WTC11 (cell line): Measurements from ENCODE around the gene ALDOA. TPM values are rescaled to one million over a fixed set of nuclear protein-coding genes. Genes with fewer than 3 reads are reported as not detected.

Experiments
- ATAC-seq: fragments of 200-7000 bp; cut with Tn5 transposase; 2 replicates; pipeline ENCODE4 v1.10.0; 2021; ENCODE audit warnings: mild to moderate bottlenecking, moderate library complexity
- CTCF ChIA-PET: fragments of 300-600 bp; sonication (Branson Sonifier 250); formaldehyde crosslinking; loops from one replicate; lab custom pipeline; 2021; ENCODE audit warnings: antibody characterized with exemption; lab: Charles Lee
- POLR2A ChIA-PET: fragments of 350-600 bp; sonication (Branson Sonifier 250); formaldehyde crosslinking; loops from one replicate; lab custom pipeline; 2021; ENCODE audit warnings: antibody characterized with exemption; lab: Charles Lee
- DNase-seq: peaks from one replicate; pipeline ENCODE4 v3.0.0; 2021; ENCODE audit warnings: low spot score
- H3K27ac Mint-ChIP-seq: 2 replicates; pipeline ENCODE4 v1.8.0; 2021; ENCODE audit warnings: mixed read lengths
- H3K27me3 Mint-ChIP-seq: 2 replicates; pipeline ENCODE4 v1.8.0; 2021; ENCODE audit warnings: low read depth, mild to moderate bottlenecking, moderate library complexity, mixed read lengths
- H3K36me3 Mint-ChIP-seq: 2 replicates; pipeline ENCODE4 v1.8.0; 2021; ENCODE audit warnings: mixed read lengths
- H3K4me1 Mint-ChIP-seq: 2 replicates; pipeline ENCODE4 v1.8.0; 2022; ENCODE audit warnings: mixed read lengths
- H3K4me3 Mint-ChIP-seq: 2 replicates; pipeline ENCODE4 v1.8.0; 2021; ENCODE audit warnings: mild to moderate bottlenecking, moderate library complexity, mixed read lengths
- H3K9me3 Mint-ChIP-seq: 2 replicates; pipeline ENCODE4 v1.8.0; 2021; ENCODE audit warnings: mixed read lengths
- AFF4 ChIP-seq: sonication (generic); formaldehyde crosslinking; IDR thresholded peaks from 2 replicates; pipeline ENCODE4 v1.8.1; 2023; ENCODE audit warnings: mild to moderate bottlenecking, missing genetic modification reagents, borderline replicate concordance
- ATF2 ChIP-seq: sonication (generic); formaldehyde crosslinking; IDR thresholded peaks from 2 replicates; pipeline ENCODE4 v1.8.1; 2022; ENCODE audit warnings: low read depth, missing genetic modification reagents, borderline replicate concordance
- CTCF ChIP-seq: fragments of 200-600 bp; IDR thresholded peaks from 2 replicates; pipeline ENCODE4 v1.8.0; 2022; ENCODE audit warnings: antibody characterized with exemption
- E2F4 ChIP-seq: sonication (generic); formaldehyde crosslinking; IDR thresholded peaks from 2 replicates; pipeline ENCODE4 v1.8.1; 2022; ENCODE audit warnings: low read depth, mild to moderate bottlenecking, moderate library complexity, missing genetic modification reagents, borderline replicate concordance
- ESRRA ChIP-seq: sonication (generic); formaldehyde crosslinking; IDR thresholded peaks from 2 replicates; pipeline ENCODE4 v1.8.1; 2022; ENCODE audit warnings: mild to moderate bottlenecking, missing genetic modification reagents, borderline replicate concordance
- FOXP4 ChIP-seq: sonication (generic); formaldehyde crosslinking; IDR thresholded peaks from 2 replicates; pipeline ENCODE4 v1.8.0; 2022; ENCODE audit warnings: mild to moderate bottlenecking, missing genetic modification reagents
- GTF2I ChIP-seq: fragments of 250-450 bp; sonication (Bioruptor Pico); conservative IDR thresholded peaks from 2 replicates; pipeline ENCODE4 v1.4.0; 2021; ENCODE audit warnings: mild to moderate bottlenecking
- IRF1 ChIP-seq: sonication (generic); formaldehyde crosslinking; IDR thresholded peaks from 2 replicates; pipeline ENCODE4 v1.8.0; 2023; ENCODE audit warnings: missing genetic modification reagents
- IRF2 ChIP-seq: sonication (generic); formaldehyde crosslinking; IDR thresholded peaks from 2 replicates; pipeline ENCODE4 v1.8.0; 2022; ENCODE audit warnings: low read depth, missing genetic modification reagents, borderline replicate concordance
- MLX ChIP-seq: sonication (generic); formaldehyde crosslinking; IDR thresholded peaks from 2 replicates; pipeline ENCODE4 v1.8.1; 2023; ENCODE audit warnings: mild to moderate bottlenecking, missing genetic modification reagents, moderate library complexity
- NR3C1 ChIP-seq: sonication (generic); formaldehyde crosslinking; conservative IDR thresholded peaks from 2 replicates; pipeline ENCODE4 v1.8.1; 2023; ENCODE audit warnings: low read depth, mild to moderate bottlenecking, missing genetic modification reagents
- RORB ChIP-seq: fragments of 250-450 bp; sonication (Bioruptor Pico); IDR thresholded peaks from 2 replicates; pipeline ENCODE4 v1.9.0; 2021; ENCODE audit warnings: mild to moderate bottlenecking
- SOX15 ChIP-seq: fragments of 250-450 bp; sonication (Bioruptor Pico); IDR thresholded peaks from 2 replicates; pipeline ENCODE4 v1.9.0; 2021; ENCODE audit warnings: mild to moderate bottlenecking
- STAT6 ChIP-seq: sonication (generic); formaldehyde crosslinking; conservative IDR thresholded peaks from 2 replicates; pipeline ENCODE4 v1.8.1; 2023; ENCODE audit warnings: mild to moderate bottlenecking, low read depth, missing genetic modification reagents, moderate library complexity
- TCF7 ChIP-seq: sonication (generic); formaldehyde crosslinking; IDR thresholded peaks from 2 replicates; pipeline ENCODE4 v1.8.0; 2022; ENCODE audit warnings: mild to moderate bottlenecking, low read depth, missing genetic modification reagents, moderate library complexity
- TEAD1 ChIP-seq: sonication (generic); formaldehyde crosslinking; IDR thresholded peaks from 2 replicates; pipeline ENCODE4 v1.8.0; 2022; ENCODE audit warnings: mild to moderate bottlenecking, missing genetic modification reagents
- TP53 ChIP-seq: sonication (generic); formaldehyde crosslinking; IDR thresholded peaks from 2 replicates; pipeline ENCODE4 v1.8.1; 2023; ENCODE audit warnings: mild to moderate bottlenecking, missing genetic modification reagents
- USF2 ChIP-seq: sonication (generic); formaldehyde crosslinking; IDR thresholded peaks from 2 replicates; pipeline ENCODE4 v1.8.1; 2023; ENCODE audit warnings: mild to moderate bottlenecking, missing genetic modification reagents, moderate library complexity
- ZNF396 ChIP-seq: fragments of 250-450 bp; sonication (Bioruptor Pico); IDR thresholded peaks from 2 replicates; pipeline ENCODE4 v1.8.0; 2021; ENCODE audit warnings: mild to moderate bottlenecking, moderate library complexity, borderline replicate concordance
- ZNF416 ChIP-seq: fragments of 250-450 bp; sonication (Bioruptor Pico); IDR thresholded peaks from 2 replicates; pipeline ENCODE4 v1.9.0; 2021; ENCODE audit warnings: mild to moderate bottlenecking, inconsistent platforms
- total RNA-seq: library from RNA; stranded (reverse); gene quantifications from 3 replicates; pipeline ENCODE4 v1.2.3, GENCODE V29; 2021

ALDOA gene
- total RNA-seq, 1 experiment from 2014 or later: 1,537 TPM

GRCh38 chr16:30023586-30023985 is 42.0 kb upstream of the ALDOA start (continued):
- TF ChIP-seq IRF1: no peak
- no peak for TF ChIP-seq MLX (CRISPR knock-in tag)
- no peak for TF ChIP-seq ZNF396 (CRISPR knock-in tag)
- no peak for TF ChIP-seq NR3C1 (CRISPR knock-in tag)
- TF ChIP-seq, all 79 proteins: peak for 0

GRCh38 chr16:30024451-30024850 is 41.1 kb upstream of the ALDOA start:
- H3K27ac Mint-ChIP-seq: no peak overlapping the region
- CTCF ChIA-PET: interaction anchor here (1.8 to 2.3 kb wide), 2 partner anchors 7 to 68 kb away, joined by 6 to 17 read pairs; partner anchors contain the start of gene TLCD3B

More at GRCh38 chr16:30024451-30024850, 41.1 kb upstream of the ALDOA start:
- Mint-ChIP-seq H3K9me3 (no peaks in the 10 kb centered on the region), H3K4me1 (peaks cover 19% of the 10 kb centered on the region), H3K36me3 (no peaks in the 10 kb centered on the region), H3K4me3 (no peak overlapping the region), H3K27me3 (no peaks in the 10 kb centered on the region)
- POLR2A ChIA-PET: no interaction called here
- DNase-seq: no peak
- TF ChIP-seq GTF2I (CRISPR knock-in tag) (no peak), RORB (no peak), IRF2 (CRISPR knock-in tag) (no peak), ATF2 (no peak), SOX15 (CRISPR knock-in tag) (no peak), STAT6 (CRISPR knock-in tag) (no peak), USF2 (CRISPR knock-in tag) (no peak), TP53 (CRISPR knock-in tag) (no peak), E2F4 (CRISPR knock-in tag) (no peak), ZNF416 (CRISPR knock-in tag) (no peak), TEAD1 (CRISPR knock-in tag) (no peak), AFF4 (CRISPR knock-in tag) (no peak), FOXP4 (no peak), ESRRA (CRISPR knock-in tag) (no peak), CTCF (no peak), TCF7 (CRISPR knock-in tag) (no peak)
- ATAC-seq: no peak
